B cell (primary cell): ENCODE results near the gene POLG2. TPM values are rescaled to one million over a fixed set of nuclear protein-coding genes. Genes with fewer than 3 reads are reported as not detected.

Experiments
- ATAC-seq: fragments of 200-7000 bp; cut with Tn5 transposase; one replicate; pipeline ENCODE4 v1.10.0; 2021; ENCODE audit warnings: low read depth, mild to moderate bottlenecking, moderate number of reproducible peaks, moderate library complexity
- CTCF ChIA-PET: fragments of 350-600 bp; sonication (Branson Sonifier 250); formaldehyde crosslinking; loops from one replicate; lab custom pipeline; 2021; ENCODE audit warnings: antibody characterized with exemption, inconsistent platforms; lab: Charles Lee
- POLR2A ChIA-PET: fragments of 350-600 bp; sonication (Branson Sonifier 250); formaldehyde crosslinking; loops from one replicate; lab custom pipeline; 2021; ENCODE audit warnings: antibody characterized with exemption; lab: Charles Lee
- DNase-seq: peaks from one replicate; pipeline ENCODE4 v3.0.0; 2013
- H2AFZ ChIP-seq: 2 replicates; pipeline ENCODE4 v1.6.1; 2012; ENCODE audit warnings: mild to moderate bottlenecking, low read depth, low read length; ENCODE audit not compliant: insufficient read depth, poor library complexity, severe bottlenecking
- H3K27ac ChIP-seq, 2 donors: 1 replicate in 1 of 2; 2 replicates in 1 of 2; pipeline ENCODE4 v1.5.1; 2012 to 2013; ENCODE audit warnings: low read length in 2 of 2, mild to moderate bottlenecking in 2 of 2, moderate library complexity in 1 of 2
- H3K27me3 ChIP-seq, 4 experiments: fragments of 200-600 bp in 1 of 4; sonication (generic) in 1 of 4; replicated peaks in 1 of 4; 1 replicate in 2 of 4; 2 replicates in 2 of 4; pipeline versions ENCODE4 v1.6.1 to v1.7.0; 2013 to 2016; ENCODE audit warnings: low read length in 3 of 4, mild to moderate bottlenecking in 2 of 4, mixed read lengths in 1 of 4, moderate library complexity in 1 of 4; ENCODE audit not compliant: insufficient read depth in 4 of 4, control insufficient read depth in 3 of 4; ENCODE audit errors: control extremely low read depth in 1 of 4
- H3K36me3 ChIP-seq, 2 experiments: replicated peaks in 1 of 2; 1 replicate in 1 of 2; 2 replicates in 1 of 2; pipeline versions ENCODE4 v1.6.1 to v1.7.1; 2013; ENCODE audit warnings: low read length in 1 of 2; ENCODE audit not compliant: insufficient read depth in 2 of 2, control insufficient read depth in 1 of 2; ENCODE audit errors: control extremely low read depth in 1 of 2, extremely low read depth in 1 of 2
- H3K4me1 ChIP-seq, 2 donors: fragments of 200-600 bp in 1 of 2; sonication (generic) in 1 of 2; 1 replicate in 1 of 2; 2 replicates in 1 of 2; pipeline versions ENCODE4 v1.5.1 to v1.6.1; 2013 to 2017; ENCODE audit warnings: low read length in 2 of 2; ENCODE audit not compliant: control insufficient read depth in 2 of 2, insufficient read depth in 2 of 2
- H3K4me2 ChIP-seq: replicated peaks from 2 replicates; pipeline ENCODE3; 2012; ENCODE audit warnings: mild to moderate bottlenecking, low read depth, low read length; ENCODE audit not compliant: poor library complexity, severe bottlenecking
- H3K4me3 ChIP-seq, 5 experiments: fragments of 200-600 bp in 1 of 5; sonication (generic) in 1 of 5; 1 replicate in 3 of 5; 2 replicates in 2 of 5; pipeline versions ENCODE4 v1.5.1 to v1.7.0; 2011 to 2016; ENCODE audit warnings: low read length in 4 of 5, mild to moderate bottlenecking in 4 of 5, low read depth in 2 of 5, control low read depth in 1 of 5, moderate library complexity in 1 of 5; ENCODE audit not compliant: insufficient read depth in 1 of 5; ENCODE audit errors: control extremely low read depth in 1 of 5, extremely low read depth in 1 of 5
- H3K79me2 ChIP-seq: fragments of 200-600 bp; sonication (generic); one replicate; pipeline ENCODE4 v1.6.0; 2016; ENCODE audit warnings: low read length; ENCODE audit not compliant: control insufficient read depth, insufficient read depth
- H3K9ac ChIP-seq: fragments of 200-600 bp; sonication (generic); 2 replicates; pipeline ENCODE4 v1.6.1; 2017; ENCODE audit warnings: mild to moderate bottlenecking, low read length, moderate library complexity
- H3K9me3 ChIP-seq, 3 donors: one replicate each; pipeline versions ENCODE4 v1.6.1 to v1.7.1; 2013; ENCODE audit warnings: low read length in 2 of 3; ENCODE audit not compliant: control insufficient read depth in 2 of 3, insufficient read depth in 1 of 3; ENCODE audit errors: control extremely low read depth in 1 of 3
- H4K20me1 ChIP-seq: 2 replicates; pipeline ENCODE4 v1.6.0; 2012; ENCODE audit warnings: mild to moderate bottlenecking, low read length; ENCODE audit not compliant: insufficient read depth, control insufficient read depth, poor library complexity, severe bottlenecking
- H3K27ac Mint-ChIP-seq: one replicate; pipeline ENCODE4 v1.8.0; 2021; ENCODE audit warnings: mixed read lengths
- H3K27me3 Mint-ChIP-seq: one replicate; pipeline ENCODE4 v1.8.0; 2021; ENCODE audit warnings: mixed read lengths
- H3K4me1 Mint-ChIP-seq: one replicate; pipeline ENCODE4 v1.8.0; 2021; ENCODE audit warnings: mixed read lengths
- H3K4me3 Mint-ChIP-seq: one replicate; pipeline ENCODE4 v1.8.0; 2021; ENCODE audit warnings: mixed read lengths
- H3K9me3 Mint-ChIP-seq: one replicate; pipeline ENCODE4 v1.8.0; 2022; ENCODE audit warnings: mixed read lengths; ENCODE audit not compliant: insufficient read depth
- CTCF ChIP-seq: fragments of 200-600 bp; IDR thresholded peaks from one replicate; pipeline ENCODE4 v1.8.0; 2022; ENCODE audit warnings: antibody characterized with exemption, mild to moderate bottlenecking
- EZH2 ChIP-seq: IDR thresholded peaks from 2 replicates; pipeline ENCODE4 v1.6.1; 2012; ENCODE audit warnings: borderline replicate concordance, low read depth, mild to moderate bottlenecking, moderate library complexity, low read length; ENCODE audit not compliant: insufficient read depth, poor library complexity, severe bottlenecking
- WGBS: methylation state at CpG from one replicate; pipeline ENCODE4 v1.1.5; 2013; ENCODE audit warnings: missing lambda C conversion rate; ENCODE audit not compliant: insufficient coverage; 5-methylcytosine and 5-hydroxymethylcytosine counted together
- intact Hi-C: fragments of 100-400 bp; cut with micrococcal nuclease; formaldehyde crosslinking; loops from one replicate; pipeline ENCODE4 v1.10.0; 2022
- polyA plus RNA-seq: library from polyadenylated mRNA; depleted of rRNA; stranded (reverse); fragments of >200 nt; gene quantifications from 2 replicates; pipeline ENCODE4 v1.2.3, GENCODE V29; 2012
- total RNA-seq, 2 donors: library from RNA; stranded (reverse); fragments of 120-200 nt in 1 of 2; gene quantifications; 1 replicate in 1 of 2; 2 replicates in 1 of 2; pipeline versions ENCODE4 v1.2.3 to v1.2.4, GENCODE V29; 2013 to 2022

Gene POLG2
- total and polyA plus RNA-seq, 2 donors (not counting 1 experiment from before 2014, with no cell fraction given), result 26.9 to 74.5 TPM

GRCh38 chr17:64505340-64506200, 8.7 kb upstream of the POLG2 start:
- TF ChIP-seq EZH2, result no peak
- TF ChIP-seq CTCF, result no peak
- WGBS, result under 1% methylated on average over 62 of the region's 76 CpGs
- peak overlapping the region; percentile 100 for H3K9ac ChIP-seq
- ATAC-seq (peak; percentile 31), DNase-seq (peak; percentile 94)
- peak overlapping the region; percentile 99 for H3K27ac Mint-ChIP-seq
- peaks cover 73% of the 10 kb centered on the region for H3K79me2 ChIP-seq
- H3K4me3 ChIP-seq, result peak overlapping the region; percentile 97 to 100 (median 99)
- H3K27me3 ChIP-seq, result no peaks in the 10 kb centered on the region
- H3K27me3 Mint-ChIP-seq, result no peaks in the 10 kb centered on the region
- H3K36me3 ChIP-seq, result peaks cover 3 to 65% of the 10 kb centered on the region in 2 experiments
- H3K4me1 Mint-ChIP-seq, result peaks cover 59% of the 10 kb centered on the region
- POLR2A ChIA-PET, result interaction anchor here (0.5 to 3.7 kb wide), 20 partner anchors 9 to 804 kb away, joined by 3 to 97 read pairs (median 5); partner anchors contain the start of genes CCDC47, DDX42, GNA13 and ICAM2
- H3K27ac ChIP-seq, result peak overlapping the region; percentile 99 to 100
- no peaks in the 10 kb centered on the region for H3K9me3 Mint-ChIP-seq
- intact Hi-C loops, result loop anchor here (1.0 to 5.0 kb wide), 8 partner anchors 8 to 953 kb away; partner anchors contain the start of genes DCAF7, FTSJ3, LIMD2 and POLG2
- no peak overlapping the region for H2AFZ ChIP-seq
- no peaks in the 10 kb centered on the region for H3K9me3 ChIP-seq
- peaks cover 72% of the 10 kb centered on the region for H4K20me1 ChIP-seq
- CTCF ChIA-PET, result interaction anchor here (0.8 to 5.5 kb wide), 7 partner anchors 9 to 184 kb away, joined by 3 to 125 read pairs (median 5); partner anchors contain the start of gene POLG2
- H3K4me3 Mint-ChIP-seq, result peak overlapping the region; percentile 97
- H3K4me2 ChIP-seq, result peak overlapping the region; percentile 83
- H3K4me1 ChIP-seq, result peaks cover 31 to 32% of the 10 kb centered on the region in 2 donors
